NCI-H82 treated with DMSO at 0.1 percent for 48 hours (cell line): Measurements from ENCODE around the gene SEL1L2.

Experiments
- DNase-seq: peaks from one replicate; lab custom pipeline; 2025; ENCODE audit not compliant: unreplicated experiment; lab: John Stamatoyannopoulos, UW

SEL1L2 gene

DNA sequence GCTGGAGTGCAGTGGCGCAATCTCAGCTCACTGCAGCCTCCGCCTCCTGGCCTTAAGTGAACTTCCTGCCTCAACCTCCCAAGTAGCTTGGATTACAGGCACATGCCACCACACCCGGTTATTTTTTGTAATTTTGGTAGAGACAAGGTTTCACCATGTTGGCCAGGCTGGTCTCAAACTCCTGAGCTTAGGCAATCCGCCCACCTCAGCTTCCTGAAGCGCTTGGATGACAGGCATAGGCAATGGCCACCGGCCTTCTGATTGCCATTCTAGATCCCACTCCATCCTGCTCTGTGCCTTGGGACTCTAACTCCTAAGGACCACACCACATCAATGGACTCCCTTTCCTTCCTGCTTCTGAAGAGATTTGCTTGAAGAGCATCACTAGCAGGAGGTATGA, 60.6 kb downstream of the SEL1L2 start:
- no peak for DNase-seq

DNA sequence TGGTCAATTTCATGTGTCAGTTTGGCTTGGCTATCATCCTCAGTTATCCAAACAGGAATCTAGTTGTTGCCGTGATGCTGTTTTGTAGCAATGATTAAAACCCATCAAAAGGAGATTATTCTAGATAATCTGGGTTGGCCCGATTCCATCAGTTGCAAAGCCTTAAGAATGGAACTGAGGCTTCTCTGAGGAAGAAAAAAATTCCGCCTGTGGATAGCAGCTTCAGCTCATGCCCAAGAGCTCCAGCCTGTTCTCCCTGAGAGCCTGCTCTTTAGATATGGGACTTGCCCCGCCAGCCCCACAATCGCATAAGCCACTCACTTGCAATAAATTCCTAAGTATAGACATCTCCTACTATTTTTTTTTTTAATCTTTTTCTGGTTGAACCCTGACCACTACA, 61.5 kb downstream of the SEL1L2 start:
- peak; percentile 84 for DNase-seq

DNA sequence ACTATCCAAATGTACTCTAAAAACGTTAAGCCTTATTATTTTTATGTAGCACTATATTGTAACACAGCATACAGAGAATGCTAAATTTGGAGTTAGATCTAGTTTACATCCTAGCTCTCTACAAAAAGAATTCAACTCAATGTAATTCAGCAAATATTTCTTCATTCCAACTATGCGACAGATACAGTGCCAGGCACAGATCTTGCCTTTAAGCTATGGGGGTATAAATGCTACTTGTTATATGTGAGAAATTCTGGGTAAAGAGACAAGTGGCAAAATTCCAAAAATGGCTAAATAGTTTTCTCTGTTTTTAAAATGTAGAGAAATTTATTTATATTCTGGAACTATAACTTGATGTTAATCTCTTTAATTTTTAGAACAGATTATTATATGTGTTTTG, 63.2 kb downstream of the SEL1L2 start:
- no peak for DNase-seq

DNA sequence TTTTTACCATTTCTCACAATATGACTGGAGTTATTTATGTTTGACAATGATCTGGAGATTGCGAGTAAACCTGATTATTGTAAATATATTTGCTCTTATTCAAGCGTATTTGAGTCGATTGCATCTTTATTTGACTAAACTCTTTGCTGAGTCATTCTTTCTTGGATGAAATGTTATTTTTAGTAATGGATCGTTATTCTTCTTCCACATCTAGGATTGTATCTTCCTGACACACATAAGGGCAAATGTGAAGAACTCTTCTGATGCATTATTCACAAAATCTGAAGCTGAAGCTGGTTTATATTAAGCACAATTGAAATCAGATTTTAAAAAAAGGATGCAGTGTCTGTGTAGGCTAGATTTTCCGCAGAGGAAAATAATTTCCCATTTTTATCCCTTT, 68.2 kb downstream of the SEL1L2 start:
- no peak for DNase-seq

DNA sequence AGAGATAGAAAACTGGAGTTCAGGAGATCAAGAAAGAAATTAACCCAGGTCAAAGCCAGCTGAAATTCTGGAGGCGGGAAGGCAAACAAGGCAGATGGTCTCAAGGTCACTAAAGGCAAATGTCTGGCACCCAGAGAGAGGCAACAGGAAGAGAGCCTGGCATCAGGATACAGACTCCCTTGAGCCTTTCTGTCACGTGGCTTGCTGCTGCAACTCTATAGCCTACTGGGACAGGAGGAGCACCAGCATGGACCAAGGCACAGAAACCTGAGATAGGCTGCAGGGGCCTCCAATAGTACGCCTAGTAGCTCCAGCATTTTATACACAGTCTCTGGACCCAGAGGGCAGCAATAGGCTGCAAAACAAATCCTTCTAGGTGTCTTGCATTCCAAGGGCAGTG, 75.1 kb downstream of the SEL1L2 start:
- DNase-seq, result no peak

DNA sequence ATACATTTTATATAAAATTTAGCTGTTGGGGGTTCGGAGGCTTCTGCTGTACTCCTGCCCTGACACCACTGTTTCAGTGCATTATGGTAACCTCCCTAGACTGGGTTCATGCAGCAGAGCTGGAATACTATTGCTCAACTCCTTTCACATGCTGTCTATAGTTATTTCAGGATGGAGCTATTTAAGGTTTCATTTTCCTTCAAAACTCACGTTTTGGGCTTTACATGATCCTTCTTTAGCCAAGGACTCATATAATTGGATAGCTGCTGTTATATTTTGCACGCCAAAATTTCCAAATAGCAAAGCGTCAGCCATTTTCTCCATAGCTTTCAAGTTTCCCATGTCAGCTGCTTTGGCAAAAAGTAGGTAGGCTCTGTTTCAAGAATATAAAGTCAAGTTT, 76.8 kb downstream of the SEL1L2 start:
- no peak for DNase-seq

DNA sequence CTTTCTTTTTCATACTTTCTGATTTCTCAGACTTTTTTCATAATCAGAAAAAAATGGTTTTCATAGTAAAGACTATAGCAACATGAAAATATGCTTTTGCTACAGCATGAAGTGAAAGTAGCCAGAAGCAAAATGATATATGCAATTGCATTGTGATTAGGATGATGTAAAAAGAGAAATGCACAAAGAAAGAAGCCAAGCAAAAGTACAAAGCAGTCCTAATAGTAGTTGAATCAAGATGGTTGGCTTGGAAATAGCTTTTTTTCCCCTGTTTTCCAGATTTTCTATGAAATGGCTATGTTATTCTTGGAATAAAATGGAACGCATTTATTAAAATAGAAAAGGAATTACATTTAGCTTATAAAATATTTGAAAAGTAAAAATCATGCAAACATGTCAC, 77.3 kb downstream of the SEL1L2 start:
- DNase-seq, result no peak

DNA sequence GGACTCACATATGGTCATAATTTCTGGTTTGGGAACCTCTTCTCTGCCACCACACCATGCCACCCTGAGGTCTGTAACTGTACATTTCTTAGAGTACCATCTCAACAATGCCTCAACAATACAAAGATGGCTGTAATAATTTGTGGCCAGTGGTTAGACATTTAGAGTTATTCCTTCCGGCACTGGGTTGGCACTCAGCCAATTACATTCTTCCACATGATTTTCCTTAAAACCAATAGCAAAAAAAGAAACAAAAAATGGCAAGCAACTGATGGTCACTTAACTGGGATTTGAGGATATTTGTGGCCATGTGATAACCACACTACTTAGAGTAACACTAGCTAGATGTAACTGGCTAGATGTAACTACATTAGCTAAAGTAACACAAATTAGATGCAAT, 79.9 kb downstream of the SEL1L2 start:
- no peak for DNase-seq

DNA sequence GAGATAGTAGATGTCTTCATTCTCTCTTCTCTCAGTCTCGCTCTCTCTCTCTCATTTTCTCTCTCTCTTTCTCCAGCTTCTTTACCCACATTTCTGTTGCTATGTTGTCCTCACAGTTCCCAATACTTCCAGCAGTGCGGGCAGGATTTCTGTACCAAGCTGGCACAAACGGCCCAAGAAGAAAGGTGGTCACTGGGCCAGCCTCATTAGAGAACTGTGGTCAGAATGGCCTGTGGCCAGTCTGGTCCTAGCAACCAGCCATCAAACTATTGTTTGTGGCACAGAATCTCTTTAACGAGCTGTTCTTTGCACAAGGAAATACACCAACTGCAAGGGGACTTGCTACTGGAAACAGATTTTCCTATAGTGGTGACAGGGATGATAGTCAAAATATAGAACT, 81.3 kb downstream of the SEL1L2 start:
- DNase-seq, result no peak

DNA sequence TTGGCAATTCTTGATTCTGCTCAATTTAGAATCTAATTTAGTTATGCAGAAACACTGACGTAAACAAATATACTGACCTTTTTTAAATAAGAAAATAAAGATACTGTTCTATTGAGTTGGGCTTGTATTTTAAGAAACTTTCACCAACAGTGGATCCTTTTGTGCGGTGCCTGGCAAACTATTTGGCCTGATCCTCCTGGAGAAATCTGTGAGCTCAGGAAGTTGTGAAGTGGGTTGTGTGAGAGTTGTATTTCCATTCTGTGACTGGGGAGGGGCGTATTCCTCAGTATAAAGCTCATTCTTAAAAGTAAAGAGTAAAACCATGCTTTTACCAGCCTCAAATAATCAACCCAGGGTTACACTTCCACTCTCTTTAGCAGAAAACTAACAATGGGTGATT, 85.6 kb downstream of the SEL1L2 start:
- DNase-seq, result no peak

DNA sequence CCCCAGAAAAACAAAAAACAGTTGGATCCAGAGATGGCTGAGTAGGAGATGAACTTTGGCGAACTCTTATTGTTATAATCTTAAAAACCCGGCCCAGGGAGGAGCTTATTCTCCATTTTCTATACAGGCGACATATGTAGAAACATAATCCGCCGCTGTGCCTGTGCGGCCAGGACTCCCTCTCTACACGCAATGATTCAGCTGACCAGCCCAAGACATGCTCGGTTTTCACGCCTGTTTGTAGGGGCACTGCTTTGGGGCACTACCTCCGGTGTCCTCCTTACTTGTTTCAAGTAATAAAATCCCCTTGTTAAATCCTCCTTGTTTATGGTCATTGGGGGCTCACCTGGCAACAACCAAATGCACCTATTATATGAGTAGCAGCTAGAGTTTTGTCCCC, 89.9 kb downstream of the SEL1L2 start:
- DNase-seq, result no peak

DNA sequence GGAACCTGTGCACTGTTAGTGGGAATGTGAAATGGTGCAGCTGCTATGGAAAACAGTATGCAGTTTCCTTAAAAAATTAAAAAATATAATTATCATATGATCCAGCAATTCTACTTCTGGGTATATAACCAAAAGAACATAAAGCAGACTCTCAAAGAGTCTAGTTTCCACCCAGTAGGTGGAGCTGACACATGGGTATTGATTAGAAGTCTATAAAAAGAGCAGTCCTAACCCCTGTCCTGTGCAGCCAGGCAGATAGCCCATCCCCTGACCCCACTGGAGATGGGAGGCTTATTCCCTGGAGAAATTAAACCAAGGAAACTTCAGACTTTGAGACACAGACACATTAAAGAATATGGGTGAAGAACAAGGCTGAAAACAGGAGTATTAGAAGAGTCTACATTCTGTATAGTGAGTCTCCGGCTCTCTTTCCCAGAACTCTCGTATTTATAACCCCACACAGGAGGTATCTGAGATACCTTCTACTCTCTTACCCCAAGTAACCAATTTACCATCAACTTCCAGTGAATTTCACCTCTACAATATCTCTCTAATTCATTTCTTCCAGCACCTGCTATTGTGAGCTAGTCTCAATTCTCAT, 92.3 kb downstream of the SEL1L2 start:
- no peak for DNase-seq

DNA sequence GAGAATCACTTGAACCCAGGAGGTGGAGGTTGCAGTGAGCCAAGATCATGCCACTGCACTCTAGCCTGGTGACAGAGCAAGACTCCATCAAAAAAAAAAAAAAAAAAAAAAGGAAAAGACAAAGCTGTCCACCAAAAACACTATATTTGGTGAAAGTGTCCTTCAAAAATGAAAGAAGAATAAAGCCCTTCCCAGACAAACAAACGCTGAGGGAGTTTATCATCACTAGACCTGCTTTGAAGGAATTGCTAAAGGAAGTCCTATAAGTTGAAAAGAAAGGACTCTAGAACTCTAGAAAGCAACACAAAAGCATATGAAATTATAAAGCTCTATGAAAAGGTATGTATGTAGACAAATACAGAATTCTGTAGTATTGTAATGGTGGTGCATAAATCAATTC, 98.8 kb downstream of the SEL1L2 start:
- DNase-seq, result no peak

DNA sequence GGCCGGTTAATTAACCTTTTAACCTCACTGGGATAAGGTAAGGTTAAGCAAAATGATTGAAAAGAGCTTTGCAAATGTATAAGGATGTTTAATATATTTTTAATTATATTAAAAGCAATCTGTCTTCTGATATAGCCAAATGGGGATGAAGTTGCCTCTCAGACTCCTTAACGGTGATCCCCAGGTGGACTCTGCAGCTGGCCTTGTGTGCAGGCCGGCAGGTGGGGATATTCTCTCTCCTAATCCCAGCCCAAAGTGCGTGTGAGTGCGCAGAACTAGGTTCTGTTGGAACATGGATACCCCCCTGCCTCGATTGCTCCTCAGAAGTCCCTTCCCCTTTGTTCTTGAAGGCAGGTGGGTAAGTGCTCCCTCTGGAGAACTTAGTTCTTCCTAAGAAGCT, 105.6 kb downstream of the SEL1L2 start:
- DNase-seq, result no peak

DNA sequence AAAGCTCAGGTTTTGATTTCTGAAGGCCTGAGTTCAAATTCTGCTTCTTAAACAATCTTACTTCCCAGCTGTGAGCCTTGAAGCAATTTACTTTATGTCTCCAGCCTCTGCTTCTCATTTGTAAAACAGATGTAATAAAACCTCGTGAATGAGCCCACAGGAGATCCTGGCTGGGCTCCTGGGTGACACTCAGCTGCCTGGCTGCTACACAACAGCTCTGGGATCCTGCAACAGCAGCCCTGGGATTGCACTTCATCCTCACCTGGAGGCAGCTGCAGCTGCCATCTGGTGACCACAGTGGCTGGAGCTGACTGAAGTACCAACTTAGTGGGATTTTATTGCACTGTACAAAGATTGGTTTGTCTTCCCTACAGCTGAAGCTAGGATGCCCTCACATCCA, 107.0 kb downstream of the SEL1L2 start:
- DNase-seq, result no peak

DNA sequence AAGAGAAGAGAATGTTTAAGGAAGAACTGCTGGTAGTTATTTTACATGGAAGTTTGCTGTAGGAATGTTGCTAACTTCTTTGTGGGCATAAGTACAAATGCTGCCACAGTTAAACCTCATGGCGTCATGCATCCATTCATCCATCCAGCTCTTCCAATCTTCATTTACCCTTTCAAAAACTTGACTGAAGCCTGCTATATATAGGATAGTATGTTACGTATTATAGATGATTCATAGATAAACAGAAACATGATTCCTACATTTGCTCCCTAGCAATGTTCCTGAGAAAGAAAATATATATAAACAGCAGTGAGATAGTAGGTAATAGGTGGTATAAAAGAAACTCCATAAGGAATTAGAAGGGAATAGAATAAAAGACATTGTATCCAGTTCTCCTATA, 111.8 kb downstream of the SEL1L2 start:
- no peak for DNase-seq

DNA sequence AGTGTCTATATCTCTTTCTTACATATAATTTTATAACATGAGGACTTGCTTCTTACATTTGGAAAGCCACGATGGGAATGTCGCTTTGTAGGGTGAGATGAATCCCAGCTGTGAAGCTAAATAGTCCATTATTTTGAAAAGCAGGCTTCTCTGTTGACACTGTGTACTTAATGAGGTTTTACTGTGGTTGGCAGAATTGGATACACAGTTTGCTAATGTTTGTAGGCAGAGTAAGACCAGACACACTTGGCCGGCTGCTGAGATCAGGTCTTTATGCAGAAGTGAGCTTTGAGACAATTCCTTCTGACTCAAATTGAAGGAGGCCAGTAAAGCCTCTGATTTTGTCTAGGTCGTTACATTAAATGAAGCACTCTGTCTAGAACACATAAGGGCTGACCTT, 112.6 kb downstream of the SEL1L2 start:
- no peak for DNase-seq

DNA sequence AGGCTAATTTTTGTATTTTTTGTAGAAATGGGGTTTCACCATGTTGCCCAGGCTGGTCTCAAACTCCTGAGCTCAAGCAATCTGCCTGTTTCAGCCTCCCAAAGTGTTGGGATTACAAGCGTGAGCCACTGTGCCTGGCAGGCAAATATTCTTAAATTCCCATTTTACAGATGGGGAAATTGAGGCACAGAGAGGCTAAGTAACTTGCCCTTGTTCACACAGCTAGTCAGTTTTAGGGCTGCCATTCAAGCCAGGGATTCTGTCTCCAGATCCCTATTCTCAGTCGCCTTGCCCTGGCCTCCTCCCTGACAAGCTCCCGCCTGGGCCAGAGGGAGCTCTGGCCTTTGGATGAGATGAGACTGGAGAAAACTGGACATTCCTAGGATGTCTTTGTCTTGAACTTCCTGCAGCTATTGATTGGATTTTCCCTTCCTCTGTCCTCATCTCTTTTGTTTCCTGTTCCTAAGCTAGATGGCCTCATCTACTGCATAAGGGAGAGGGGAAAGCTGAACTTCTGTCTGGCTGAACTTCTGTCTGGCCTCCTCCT, 115.1 kb downstream of the SEL1L2 start:
- no peak for DNase-seq

DNA sequence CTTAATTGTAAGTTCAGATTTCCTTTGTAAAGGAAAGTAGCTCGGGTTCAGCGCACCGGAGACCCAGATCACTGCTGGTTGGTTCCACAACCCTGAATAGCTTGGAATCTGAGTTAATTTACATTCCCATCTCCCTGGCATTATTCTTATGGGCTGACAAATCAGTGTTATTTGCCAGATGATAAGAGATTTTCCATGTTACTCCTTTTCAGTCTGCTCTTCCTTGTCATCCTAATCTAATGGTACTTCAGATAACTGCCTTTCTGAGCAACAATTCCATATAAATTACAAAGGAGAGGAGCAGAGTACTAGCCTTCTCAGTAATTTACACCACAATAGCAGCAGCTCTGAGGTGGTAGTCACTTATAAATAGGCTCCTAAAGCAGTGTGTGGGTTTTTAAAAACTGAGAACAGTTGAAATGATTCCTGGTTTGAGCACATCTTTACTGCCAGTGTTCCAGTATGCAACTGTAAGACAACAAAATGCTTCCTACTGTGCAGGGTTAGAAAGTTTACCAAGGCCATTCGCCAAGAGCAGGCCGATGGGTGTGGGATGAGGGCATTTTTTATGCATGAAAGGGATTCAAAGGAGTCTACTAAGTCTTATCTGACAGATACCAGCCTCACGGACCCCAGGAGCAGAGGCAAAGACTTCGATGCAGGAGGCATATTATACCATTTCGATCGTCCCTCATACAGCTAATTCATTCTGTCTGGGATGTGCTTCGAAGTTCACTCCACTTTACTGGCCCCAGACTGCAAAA, 115.8 kb downstream of the SEL1L2 start:
- no peak for DNase-seq

DNA sequence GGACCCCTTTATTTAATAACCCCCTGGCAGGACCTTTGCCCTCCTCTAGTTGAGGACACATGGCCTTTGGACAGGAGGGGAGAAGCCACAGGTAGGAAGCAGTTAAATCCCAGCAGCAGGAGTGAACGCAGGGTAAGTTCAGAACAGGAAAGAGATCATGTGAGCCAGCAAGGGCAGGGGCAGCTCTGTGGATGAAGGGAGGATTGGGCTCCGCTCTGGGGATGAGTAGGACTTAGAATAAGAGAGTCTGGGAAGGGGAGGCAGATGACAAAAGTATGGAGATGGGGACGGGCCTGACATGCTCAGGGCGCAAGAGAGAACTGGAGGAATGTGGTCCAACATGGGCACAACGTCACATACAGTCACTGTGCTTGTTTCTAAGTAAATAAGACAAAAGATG, 116.6 kb downstream of the SEL1L2 start:
- no peak for DNase-seq

DNA sequence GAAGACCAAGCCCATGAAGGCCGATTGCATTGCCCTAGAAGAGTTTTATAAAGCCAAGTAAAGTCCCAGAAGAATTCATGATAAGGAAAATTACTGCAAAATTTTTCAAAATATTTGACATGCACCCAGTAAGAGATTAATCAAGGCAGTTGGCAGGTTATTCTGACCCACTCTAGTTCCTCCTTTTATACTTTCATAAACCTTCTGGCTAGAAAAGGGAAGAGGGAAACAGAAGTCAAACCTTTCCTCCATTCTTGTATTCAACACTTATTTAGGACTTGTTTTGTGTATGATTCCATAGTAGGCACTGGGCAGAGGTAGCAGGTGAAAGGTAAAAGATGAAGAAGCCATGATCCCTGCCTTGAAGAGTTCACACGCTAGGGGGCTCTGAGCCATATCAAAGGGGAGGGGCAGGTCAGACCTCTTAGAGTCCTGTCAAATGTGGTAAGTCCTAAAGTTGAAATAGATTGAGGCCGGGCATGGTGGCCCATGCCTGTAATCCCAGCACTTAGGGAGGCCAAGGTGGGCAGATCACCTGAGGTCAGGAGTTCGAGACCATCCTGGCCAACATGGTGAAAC, 120.2 kb downstream of the SEL1L2 start:
- no peak for DNase-seq

DNA sequence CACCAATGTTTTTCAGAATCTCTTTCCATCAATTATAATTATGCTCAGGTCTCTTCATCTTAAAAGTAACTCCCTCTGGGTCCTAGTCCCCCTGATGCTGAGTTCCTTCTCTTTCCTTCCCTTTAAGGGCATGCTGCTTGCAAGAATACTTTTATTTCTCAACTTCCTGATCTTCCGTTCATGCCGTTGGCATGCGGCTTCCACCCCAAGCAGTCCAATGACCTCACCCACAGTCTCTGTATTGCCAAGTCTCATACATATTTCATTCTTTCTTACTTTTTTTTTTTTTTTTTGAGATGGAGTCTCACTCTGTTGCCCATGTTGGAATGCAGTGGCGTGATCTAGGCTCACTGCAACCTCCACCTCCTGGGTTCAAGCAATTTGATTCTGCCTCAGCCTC, 122.1 kb downstream of the SEL1L2 start:
- DNase-seq, result no peak
